Measurements from ENCODE around the gene POLR2C.

The POLR2C gene

GRCh38 chr16:57504001-57504400 is 41.5 kb downstream of the POLR2C start:
- DNase-seq (ENCODE audit: low read depth), result no peak

GRCh38 chr16:57504491-57504890 is 42.0 kb downstream of the POLR2C start:
- no peak for DNase-seq (ENCODE audit: low read depth)

- no peak for DNase-seq (ENCODE audit: low read depth)
These were observed 42.7 kb downstream of the POLR2C start for GRCh38 chr16:57505169-57505568.

GRCh38 chr16:57507136-57508034 is 44.9 kb downstream of the POLR2C start:
- no peak for DNase-seq (ENCODE audit: low read depth)

- DNase-seq (ENCODE audit: low read depth), result no peak
These were observed 45.6 kb downstream of the POLR2C start for GRCh38 chr16:57508035-57508425.

- DNase-seq (ENCODE audit: low read depth), result no peak
These were observed 46.9 kb downstream of the POLR2C start for GRCh38 chr16:57509231-57509923.

- DNase-seq (ENCODE audit: low read depth), result no peak
These were observed 47.8 kb downstream of the POLR2C start for GRCh38 chr16:57510016-57510871.

GRCh38 chr16:57512296-57513001 is 50.0 kb downstream of the POLR2C start:
- DNase-seq (ENCODE audit: low read depth), result no peak

GRCh38 chr16:57513371-57514102 is 51.1 kb downstream of the POLR2C start:
- DNase-seq (ENCODE audit: low read depth), result no peak

GRCh38 chr16:57514371-57514770 is 51.9 kb downstream of the POLR2C start:
- no peak for DNase-seq (ENCODE audit: low read depth)

- DNase-seq (ENCODE audit: low read depth), result no peak
These were observed 52.5 kb downstream of the POLR2C start for GRCh38 chr16:57514791-57515600.

GRCh38 chr16:57516176-57516725 is 53.8 kb downstream of the POLR2C start:
- DNase-seq (ENCODE audit: low read depth), result no peak

GRCh38 chr16:57516773-57517172 is 54.3 kb downstream of the POLR2C start:
- no peak for DNase-seq (ENCODE audit: low read depth)

GRCh38 chr16:57517397-57518367 is 55.2 kb downstream of the POLR2C start:
- no peak for DNase-seq (ENCODE audit: low read depth)

- DNase-seq (ENCODE audit: low read depth), result no peak
These were observed 56.0 kb downstream of the POLR2C start for GRCh38 chr16:57518520-57518919.

GRCh38 chr16:57518922-57519321 is 56.4 kb downstream of the POLR2C start:
- DNase-seq (ENCODE audit: low read depth), result no peak

- DNase-seq (ENCODE audit: low read depth), result peak; percentile 10
These were observed 57.4 kb downstream of the POLR2C start for GRCh38 chr16:57519796-57520360.

Measured in HS-5 (cell line).